HepG2 (cell line): ENCODE measurements around the gene PIGZ. TPM values are rescaled to one million over a fixed set of nuclear protein-coding genes. Genes with fewer than 3 reads are reported as not detected.

Experiments
- ATAC-seq: fragments of 200-7000 bp; cut with Tn5 transposase; 3 replicates; pipeline ENCODE4 v1.9.1; 2020; ENCODE audit warnings: mild to moderate bottlenecking, moderate library complexity
- BruUV-seq: library from RNA; stranded (reverse); fragments of 400-500 nt; replicated peaks from 2 replicates; lab custom pipeline; 2021; lab: Mats Ljungman, UMichigan
- CTCF ChIA-PET: fragments of 300-600 bp; formaldehyde crosslinking; extraction: SDS; loops from one replicate; lab custom pipeline; 2021; ENCODE audit warnings: low total read pairs, inconsistent platforms, low intra/inter-chr PET ratio; lab: Yijun Ruan, JAX
- POLR2A ChIA-PET: fragments of 350-600 bp; sonication (Branson Sonifier 250); formaldehyde crosslinking; loops from one replicate; lab custom pipeline; 2020; ENCODE audit warnings: antibody characterized with exemption, inconsistent platforms; lab: Yijun Ruan, JAX
- DNase-seq: peaks from one replicate; pipeline ENCODE4 v3.0.0-alpha.2; 2015; ENCODE audit warnings: low spot score
- FAIRE-seq: peaks from 3 replicates; lab custom pipeline; 2011; peaks lifted over from hg19 to GRCh38; lab: Jason Lieb, UNC
- H2AFZ ChIP-seq: one replicate; pipeline ENCODE4 v1.6.1; 2011; ENCODE audit warnings: low read length, inconsistent platforms
- H3K27ac ChIP-seq: fragments of 300-600 bp; 3 replicates; pipeline ENCODE4 v1.8.0; 2011; ENCODE audit warnings: mixed run types, mild to moderate bottlenecking, mixed read lengths, low read length, inconsistent platforms; ENCODE audit not compliant: insufficient read depth; ENCODE audit errors: extremely low read length
- H3K27me3 ChIP-seq, 2 experiments: fragments of 200-600 bp in 1 of 2; 2 replicates in 1 of 2; 3 replicates in 1 of 2; pipeline versions ENCODE4 v1.6.0 to v1.8.0; 2011; ENCODE audit warnings: low read length in 2 of 2, mild to moderate bottlenecking in 2 of 2, moderate library complexity in 2 of 2, inconsistent platforms in 1 of 2; ENCODE audit not compliant: insufficient read depth in 2 of 2, control insufficient read depth in 1 of 2
- H3K36me3 ChIP-seq, 2 experiments: fragments of 200-600 bp in 1 of 2; replicated peaks in 1 of 2; 2 replicates in 1 of 2; 3 replicates in 1 of 2; pipeline versions ENCODE4 v1.5.1 to v1.8.0; 2011; ENCODE audit warnings: low read length in 2 of 2, inconsistent platforms in 1 of 2; ENCODE audit not compliant: insufficient read depth in 2 of 2, control insufficient read depth in 1 of 2
- H3K4me1 ChIP-seq: 2 replicates; pipeline ENCODE4 v1.5.1; 2012; ENCODE audit warnings: low read length, inconsistent platforms; ENCODE audit not compliant: insufficient read depth
- H3K4me2 ChIP-seq: 2 replicates; pipeline ENCODE4 v1.6.0; 2011; ENCODE audit warnings: low read depth, low read length, inconsistent platforms
- H3K4me3 ChIP-seq, 3 experiments: fragments of 200-600 bp in 1 of 3; sonication (generic), shearing (Covaris generic) in 1 of 3; replicated peaks in 1 of 3; 2 replicates each; pipeline ENCODE4 v1.5.1; 2011 to 2016; ENCODE audit warnings: low read length in 3 of 3, inconsistent platforms in 2 of 3, low read depth in 2 of 3, mild to moderate bottlenecking in 2 of 3, control low read depth in 1 of 3, mixed read lengths in 1 of 3; ENCODE audit not compliant: insufficient read depth in 1 of 3
- H3K79me2 ChIP-seq: one replicate; pipeline ENCODE4 v1.6.1; 2011; ENCODE audit warnings: low read length, inconsistent platforms; ENCODE audit not compliant: insufficient read depth
- H3K9ac ChIP-seq: 2 replicates; pipeline ENCODE4 v1.6.0; 2011; ENCODE audit warnings: mild to moderate bottlenecking, low read depth, low read length, inconsistent platforms; ENCODE audit not compliant: insufficient read depth
- H3K9me3 ChIP-seq: 2 replicates; pipeline ENCODE4 v1.5.1; 2012; ENCODE audit warnings: mild to moderate bottlenecking, low read length
- H4K20me1 ChIP-seq: 2 replicates; pipeline ENCODE4 v1.6.0; 2011; ENCODE audit warnings: inconsistent platforms, mild to moderate bottlenecking, low read length, moderate library complexity; ENCODE audit not compliant: insufficient read depth
- ARID2 ChIP-seq: sonication (generic); formaldehyde crosslinking; IDR thresholded peaks from 2 replicates; pipeline ENCODE4 v1.8.1; 2022; ENCODE audit warnings: mild to moderate bottlenecking, missing genetic modification reagents, borderline replicate concordance
- PAF1 ChIP-seq: IDR thresholded peaks from 2 replicates; pipeline ENCODE4 v1.6.1; 2016; ENCODE audit warnings: missing genetic modification reagents, missing compliant biosample characterization
- REPIN1 ChIP-seq: sonication (generic); formaldehyde crosslinking; IDR thresholded peaks from 2 replicates; pipeline ENCODE4 v1.8.0; 2022; ENCODE audit warnings: missing genetic modification reagents, low read depth, mild to moderate bottlenecking, borderline replicate concordance
- RXRB ChIP-seq: IDR thresholded peaks from 2 replicates; pipeline ENCODE4 v1.6.1; 2016; ENCODE audit warnings: borderline replicate concordance, missing genetic modification reagents, missing compliant biosample characterization
- SMAD3 ChIP-seq: sonication (generic); formaldehyde crosslinking; IDR thresholded peaks from 2 replicates; pipeline ENCODE4 v1.4.0; 2020; ENCODE audit warnings: missing genetic modification reagents
- TAF15 ChIP-seq: fragments of 200-400 bp; formaldehyde crosslinking; IDR thresholded peaks from one replicate; pipeline ENCODE4 v1.6.1; 2018; ENCODE audit warnings: mild to moderate bottlenecking, low read depth, low read length; ENCODE audit not compliant: poor library complexity, severe bottlenecking
- ZBTB8A ChIP-seq: sonication (generic); formaldehyde crosslinking; IDR thresholded peaks from 2 replicates; pipeline ENCODE4 v1.4.0; 2020; ENCODE audit warnings: mild to moderate bottlenecking, low read depth, missing genetic modification reagents, borderline replicate concordance
- ZKSCAN1 ChIP-seq: fragments of 150-350 bp; IDR thresholded peaks from 2 replicates; pipeline ENCODE4 v1.6.1; 2014; ENCODE audit warnings: low read length
- ZKSCAN8 ChIP-seq: IDR thresholded peaks from 2 replicates; pipeline ENCODE4 v1.6.1; 2016; ENCODE audit warnings: borderline replicate concordance, missing genetic modification reagents, missing compliant biosample characterization
- ZNF205 ChIP-seq: IDR thresholded peaks from 2 replicates; pipeline ENCODE4 v1.6.1; 2018; ENCODE audit warnings: missing biosample characterization, missing genetic modification reagents
- ZNF558 ChIP-seq: sonication (generic); formaldehyde crosslinking; IDR thresholded peaks from 2 replicates; pipeline ENCODE4 v1.9.0; 2022; ENCODE audit warnings: mild to moderate bottlenecking, missing genetic modification reagents, borderline replicate concordance
- ZNF567 ChIP-seq: sonication (generic); formaldehyde crosslinking; IDR thresholded peaks from 2 replicates; pipeline ENCODE4 v1.8.1; 2023; ENCODE audit warnings: mild to moderate bottlenecking, missing genetic modification reagents, borderline replicate concordance
- ZNF605 ChIP-seq: sonication (generic); formaldehyde crosslinking; IDR thresholded peaks from 2 replicates; pipeline ENCODE4 v1.8.0; 2022; ENCODE audit warnings: mild to moderate bottlenecking, missing genetic modification reagents
- ZNF747 ChIP-seq: sonication (generic); formaldehyde crosslinking; IDR thresholded peaks from 2 replicates; pipeline ENCODE4 v1.8.1; 2023; ENCODE audit warnings: missing genetic modification reagents, mild to moderate bottlenecking, borderline replicate concordance
- WGBS: methylation state at CpG from one replicate; pipeline ENCODE4 v1.1.6; 2017; ENCODE audit warnings: low lambda C conversion rate; 5-methylcytosine and 5-hydroxymethylcytosine counted together
- in situ Hi-C: cut with HindIII; loops from 2 replicates; pipeline ENCODE4 v1.10.0; 2017; ENCODE audit warnings: low pct_unique_long_range_greater_than_20kb; ENCODE audit not compliant: extremely low pct_ligation_motif_present
- intact Hi-C: fragments of 100-400 bp; cut with micrococcal nuclease; formaldehyde crosslinking; loops from one replicate; pipeline ENCODE4 v1.10.0; 2022; ENCODE audit not compliant: unreplicated experiment
- polyA plus RNA-seq, 8 experiments: library from polyadenylated mRNA; depleted of rRNA in 3 of 8; stranded (reverse) in 7 of 8; unstranded in 1 of 8; fragments of >200 nt; fragmentation: Illumina TruSeq in 4 of 8; extraction: Trizol in 4 of 8; gene quantifications; 2 replicates each; pipeline versions ENCODE4 v1.2.1 to v1.2.3, GENCODE V29; 2011 to 2016; ENCODE audit warnings: low read depth in 4 of 8, missing spikeins in 1 of 8, mixed read lengths in 1 of 8; ENCODE audit not compliant: insufficient read depth in 1 of 8
- total RNA-seq, 5 experiments: library from RNA; depleted of rRNA; stranded (reverse); fragments of >200 nt; fragmentation: Illumina TruSeq; extraction: Trizol; gene quantifications; 2 replicates each; pipeline ENCODE4 v1.2.3, GENCODE V29; 2016; ENCODE audit warnings: low read depth in 1 of 5
- TF ChIP-seq, protein P1 (sequence below): IDR thresholded peaks from 2 replicates; pipeline ENCODE4 v1.6.1; 2016; ENCODE audit warnings: mild to moderate bottlenecking
- TF ChIP-seq, protein P2 (sequence below): sonication (generic); formaldehyde crosslinking; IDR thresholded peaks from 2 replicates; pipeline ENCODE4 v1.5.0; 2020; ENCODE audit warnings: missing genetic modification reagents
- TF ChIP-seq, protein P3 (sequence below): sonication (generic); formaldehyde crosslinking; IDR thresholded peaks from 2 replicates; pipeline ENCODE4 v1.5.1; 2020; ENCODE audit warnings: mild to moderate bottlenecking, missing genetic modification reagents, moderate library complexity
- TF ChIP-seq, protein P4 (sequence below): sonication (generic); formaldehyde crosslinking; IDR thresholded peaks from 2 replicates; pipeline ENCODE4 v1.4.0; 2020; ENCODE audit warnings: missing genetic modification reagents, low read depth, mild to moderate bottlenecking, borderline replicate concordance

The PIGZ gene
- total and polyA plus RNA-seq, 2 of the 13 experiments (the other 11 are each of a cell fraction or from before 2014, with no cell fraction given): 4.7 to 60.5 TPM

DNA sequence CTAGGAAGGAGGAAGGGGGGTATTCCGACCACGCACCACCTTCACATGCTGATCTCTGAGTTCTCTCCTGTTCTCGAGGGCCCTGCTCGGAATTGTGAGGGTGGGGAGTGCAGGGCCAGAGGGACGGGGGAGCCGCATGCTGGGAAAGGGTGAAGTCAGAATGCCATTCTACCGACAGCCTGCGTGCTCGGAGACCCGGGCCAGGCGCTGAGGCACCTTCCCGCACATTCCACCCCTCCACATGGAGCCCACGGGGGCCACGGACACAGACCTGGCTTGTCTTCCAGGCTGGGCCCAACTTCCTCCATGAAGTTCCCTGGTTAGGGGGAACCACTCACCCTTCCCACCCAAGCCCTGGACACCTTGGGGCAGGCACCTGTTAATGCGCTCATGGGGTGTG lies 28.7 kb upstream of the PIGZ start:
- Histone ChIP-seq H2AFZ (no peak overlapping the region), H3K4me1 (peaks cover 40% of the 10 kb centered on the region), H3K4me3 (no peak overlapping the region), H3K27ac (no peak overlapping the region), H3K27me3 (no peaks in the 10 kb centered on the region), H3K4me2 (no peak overlapping the region), H3K79me2 (no peaks in the 10 kb centered on the region), H4K20me1 (no peaks in the 10 kb centered on the region), H3K36me3 (no peaks in the 10 kb centered on the region), H3K9ac (no peak overlapping the region), H3K9me3 (no peaks in the 10 kb centered on the region)
- no peak for DNase-seq
- BruUV-seq: no TSS peak
- TF ChIP-seq ARID2 (CRISPR knock-in tag): no peak
- TF ChIP-seq ZNF605: no peak
- TF ChIP-seq, protein P1, sequence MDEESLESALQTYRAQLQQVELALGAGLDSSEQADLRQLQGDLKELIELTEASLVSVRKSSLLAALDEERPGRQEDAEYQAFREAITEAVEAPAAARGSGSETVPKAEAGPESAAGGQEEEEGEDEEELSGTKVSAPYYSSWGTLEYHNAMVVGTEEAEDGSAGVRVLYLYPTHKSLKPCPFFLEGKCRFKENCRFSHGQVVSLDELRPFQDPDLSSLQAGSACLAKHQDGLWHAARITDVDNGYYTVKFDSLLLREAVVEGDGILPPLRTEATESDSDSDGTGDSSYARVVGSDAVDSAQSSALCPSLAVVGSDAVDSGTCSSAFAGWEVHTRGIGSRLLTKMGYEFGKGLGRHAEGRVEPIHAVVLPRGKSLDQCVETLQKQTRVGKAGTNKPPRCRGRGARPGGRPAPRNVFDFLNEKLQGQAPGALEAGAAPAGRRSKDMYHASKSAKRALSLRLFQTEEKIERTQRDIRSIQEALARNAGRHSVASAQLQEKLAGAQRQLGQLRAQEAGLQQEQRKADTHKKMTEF (CRISPR knock-in tag): no peak
- no peak for TF ChIP-seq RXRB
- no peak for TF ChIP-seq ZNF205
- TF ChIP-seq TAF15: no peak
- TF ChIP-seq ZBTB8A: no peak
- TF ChIP-seq, protein P2, sequence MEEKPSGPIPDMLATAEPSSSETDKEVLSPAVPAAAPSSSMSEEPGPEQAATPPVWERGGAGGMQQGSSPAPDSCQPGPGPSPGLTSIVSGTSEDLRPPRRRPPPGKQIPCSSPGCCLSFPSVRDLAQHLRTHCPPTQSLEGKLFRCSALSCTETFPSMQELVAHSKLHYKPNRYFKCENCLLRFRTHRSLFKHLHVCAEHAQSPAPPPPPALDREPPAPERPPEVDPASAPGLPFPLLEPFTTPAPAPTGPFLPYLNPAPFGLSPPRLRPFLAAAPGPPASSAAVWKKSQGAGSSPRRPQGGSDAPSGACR (CRISPR knock-in tag): no peak
- TF ChIP-seq, protein P3, sequence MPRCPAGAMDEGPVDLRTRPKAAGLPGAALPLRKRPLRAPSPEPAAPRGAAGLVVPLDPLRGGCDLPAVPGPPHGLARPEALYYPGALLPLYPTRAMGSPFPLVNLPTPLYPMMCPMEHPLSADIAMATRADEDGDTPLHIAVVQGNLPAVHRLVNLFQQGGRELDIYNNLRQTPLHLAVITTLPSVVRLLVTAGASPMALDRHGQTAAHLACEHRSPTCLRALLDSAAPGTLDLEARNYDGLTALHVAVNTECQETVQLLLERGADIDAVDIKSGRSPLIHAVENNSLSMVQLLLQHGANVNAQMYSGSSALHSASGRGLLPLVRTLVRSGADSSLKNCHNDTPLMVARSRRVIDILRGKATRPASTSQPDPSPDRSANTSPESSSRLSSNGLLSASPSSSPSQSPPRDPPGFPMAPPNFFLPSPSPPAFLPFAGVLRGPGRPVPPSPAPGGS (CRISPR knock-in tag): no peak
- no peak for TF ChIP-seq ZNF558 (CRISPR knock-in tag)
- TF ChIP-seq ZNF567 (CRISPR knock-in tag): no peak
- no peak for TF ChIP-seq SMAD3 (CRISPR knock-in tag)
- no peak for TF ChIP-seq REPIN1 (CRISPR knock-in tag)
- TF ChIP-seq PAF1 (CRISPR knock-in tag): no peak
- TF ChIP-seq ZKSCAN1: no peak
- TF ChIP-seq, protein P4, sequence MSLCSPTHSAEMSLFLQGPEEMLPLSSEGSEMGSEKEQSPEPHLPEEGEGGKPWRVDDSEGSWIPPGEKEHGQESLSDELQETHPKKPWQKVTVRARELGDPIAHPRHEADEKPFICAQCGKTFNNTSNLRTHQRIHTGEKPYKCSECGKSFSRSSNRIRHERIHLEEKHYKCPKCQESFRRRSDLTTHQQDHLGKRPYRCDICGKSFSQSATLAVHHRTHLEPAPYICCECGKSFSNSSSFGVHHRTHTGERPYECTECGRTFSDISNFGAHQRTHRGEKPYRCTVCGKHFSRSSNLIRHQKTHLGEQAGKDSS: no peak
- TF ChIP-seq ZNF747 (CRISPR knock-in tag): no peak
- TF ChIP-seq ZKSCAN8: no peak
- intact Hi-C loops: no loop called here
- FAIRE-seq: no peak
- ChIA-PET POLR2A (no interaction called here), CTCF (no interaction called here)
- 89% methylated on average over 11 of the region's 15 CpGs for WGBS
- no peak for ATAC-seq
- in situ Hi-C loops: loop anchor here (25.0 kb wide), 1 partner anchor 515 kb away; no protein-coding TSS in a partner anchor
